HS-27A (cell line): ENCODE data around the gene TRIM33.
A peak's percentile ranks its signal among the peaks of the same experiment; 100 is the strongest.

ENCODE experiments used
- DNase-seq: peaks from one replicate; pipeline ENCODE4 v3.0.0-alpha.2; 2012; ENCODE audit warnings: low read depth, missing footprints

The TRIM33 gene

DNA sequence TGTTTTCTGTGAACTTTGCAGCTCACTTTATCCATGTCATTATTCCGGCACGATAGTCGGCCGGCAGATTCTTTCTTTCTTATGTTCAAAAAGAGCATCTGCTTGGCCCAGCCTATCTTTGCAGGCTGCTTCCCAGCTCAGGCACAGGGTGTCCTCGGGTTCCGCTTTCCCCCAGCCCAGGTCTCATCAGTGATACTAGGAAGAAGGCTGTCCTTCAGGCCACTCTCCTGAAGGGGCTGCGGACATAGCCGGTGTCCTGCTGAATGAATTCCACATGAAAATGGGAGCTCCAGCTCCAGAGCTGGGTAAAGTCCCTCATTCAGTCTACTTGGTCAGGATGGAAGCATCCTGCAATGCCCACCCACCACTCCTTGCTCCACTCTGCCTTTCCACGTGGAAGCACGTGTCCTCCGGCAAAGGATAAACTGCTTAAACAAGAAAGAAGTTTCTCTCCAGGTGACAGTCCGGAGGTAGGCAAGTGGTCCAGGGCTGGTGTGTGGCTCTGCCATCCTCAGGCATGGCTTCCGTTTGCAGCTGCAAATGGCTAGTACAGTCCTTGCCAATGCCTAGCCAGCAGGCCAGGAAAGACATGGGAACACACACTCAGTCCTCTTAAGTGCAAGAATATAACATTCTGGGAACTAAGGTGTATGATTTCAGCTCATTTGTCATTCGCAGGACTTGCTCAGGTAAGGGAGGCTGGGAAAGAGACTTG is 161.0 kb downstream of the TRIM33 start:
- DNase-seq: no peak

DNA sequence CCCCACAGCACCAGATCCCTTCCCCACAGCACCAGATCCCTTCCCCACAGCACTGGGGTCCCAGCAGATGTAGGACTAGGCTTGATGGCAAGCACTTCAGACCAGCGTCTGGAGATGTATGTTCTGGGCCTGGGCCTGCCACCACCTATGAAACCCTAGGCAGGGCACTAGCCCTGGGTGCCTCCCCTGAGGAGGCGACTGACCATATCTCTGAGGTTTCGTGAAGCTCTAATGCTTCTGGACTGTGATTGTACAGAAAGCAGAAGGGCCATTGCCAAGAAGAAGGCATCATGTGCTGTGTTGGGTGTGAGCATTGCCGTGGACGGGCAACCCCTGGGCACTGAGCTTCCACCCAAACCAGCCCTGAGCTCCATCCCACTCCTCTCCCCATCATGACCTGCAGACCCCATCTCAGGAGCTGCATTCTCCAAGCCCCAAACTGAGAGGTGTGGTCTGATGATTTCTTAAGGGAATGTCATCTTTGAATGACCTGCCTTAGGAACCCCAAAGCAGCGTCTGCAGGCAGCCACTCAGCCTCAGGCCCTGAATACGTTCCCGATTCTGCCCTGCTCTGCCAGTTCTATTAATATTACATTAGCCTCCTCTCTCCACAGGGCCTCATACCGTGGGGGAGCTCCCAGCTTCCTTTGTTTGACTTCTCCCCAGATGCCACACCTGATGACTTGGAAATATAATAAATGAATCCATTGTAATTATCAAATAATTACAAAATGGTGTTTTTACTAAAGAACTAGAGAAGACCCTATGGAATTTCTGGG is 163.4 kb downstream of the TRIM33 start:
- DNase-seq: no peak

DNA sequence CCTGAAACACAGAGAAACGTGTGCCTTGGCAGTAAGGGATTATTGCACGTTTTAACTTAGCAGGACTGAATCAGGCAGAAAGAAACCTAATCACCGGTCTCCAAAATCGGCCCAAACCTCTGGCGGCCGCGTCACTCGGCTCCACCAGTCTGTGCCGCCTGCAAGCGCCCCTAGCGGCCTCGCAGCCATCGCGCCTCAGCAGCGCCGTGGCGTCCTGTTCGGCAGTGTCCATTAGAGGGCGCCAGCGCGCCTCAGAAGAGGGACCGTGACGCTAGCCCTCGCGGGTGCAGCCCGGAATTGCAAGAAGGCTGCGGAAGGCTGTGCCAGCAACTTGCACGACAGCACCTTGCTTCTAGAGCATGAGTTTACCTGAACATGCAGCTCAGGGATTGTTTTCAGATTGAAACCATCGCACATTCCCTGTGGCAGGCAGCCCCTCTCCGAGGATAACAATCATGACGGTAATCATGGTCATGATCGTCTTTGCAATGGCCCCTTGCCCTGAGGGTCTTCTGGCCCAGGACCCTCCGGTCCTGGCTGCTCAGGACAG is 164.4 kb downstream of the TRIM33 start:
- peak; percentile 85 for DNase-seq

DNA sequence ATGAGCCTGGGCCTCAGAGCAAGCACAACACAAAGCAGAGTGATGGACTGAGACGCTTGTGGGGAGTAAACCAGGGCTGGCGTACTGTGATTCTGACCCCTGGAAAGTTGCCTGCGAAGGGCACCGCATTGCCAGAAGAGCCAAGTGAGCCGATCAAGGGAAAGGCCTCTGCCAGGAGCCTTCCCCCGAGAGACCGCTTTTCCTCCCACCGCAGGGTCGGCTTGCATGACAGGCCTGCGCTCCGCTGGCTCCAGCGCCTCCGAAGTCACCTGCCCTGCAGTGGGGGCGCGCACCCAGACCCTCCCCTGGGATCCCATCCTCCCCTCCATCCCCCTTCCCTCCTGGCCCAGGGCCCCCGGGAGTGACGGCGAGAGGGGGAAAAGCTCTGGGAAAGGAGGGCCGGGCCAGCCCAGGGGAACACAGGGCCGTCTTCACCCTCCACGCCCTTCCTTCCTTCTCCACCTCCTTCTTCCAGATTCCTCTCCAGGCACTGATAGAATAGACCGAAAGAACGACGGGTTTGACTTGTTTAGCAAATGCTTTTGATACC is 165.0 kb downstream of the TRIM33 start:
- DNase-seq: no peak

DNA sequence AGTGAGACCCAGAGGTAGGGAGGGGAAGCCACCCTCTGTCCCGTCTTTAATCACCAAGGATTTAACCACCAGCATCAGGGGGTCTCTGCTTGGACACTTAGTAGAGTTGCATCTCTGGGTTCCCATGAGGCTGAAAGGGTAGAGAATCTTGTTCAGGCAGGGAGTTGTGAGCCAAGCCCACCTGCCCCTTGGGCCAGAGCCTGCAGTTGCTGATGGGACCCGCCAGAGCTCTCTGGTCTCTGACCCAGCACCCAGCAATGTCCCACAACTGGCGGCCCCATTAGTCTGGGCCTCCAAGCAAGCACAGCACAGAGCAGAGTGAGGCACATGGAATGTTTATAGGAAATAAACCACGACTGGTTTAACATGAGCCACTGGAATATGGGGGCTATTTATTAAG is 166.3 kb downstream of the TRIM33 start:
- DNase-seq: no peak
